ENCODE data around the gene DCAF15. TPM values are rescaled to one million over a fixed set of nuclear protein-coding genes. Genes with fewer than 3 reads are reported as not detected.

Gene DCAF15
- 10 to 100 TPM in 3 of 6 donors, 1 to 10 TPM in 3; 7.8 to 15.2 (median 10.3) TPM for total RNA-seq
- 10 to 100 TPM; 37.8 to 50.7 TPM for polyA plus RNA-seq

- H3K27me3 ChIP-seq, result no peaks in the 10 kb centered on the region
- 0% methylated on average over 44 to 55 of the region's 65 CpGs for WGBS, 2 donors
- peaks cover 6 to 9% (median 8%) of the 10 kb centered on the region in 3 donors for H3K4me1 ChIP-seq
- ATAC-seq, result peak; percentile 97 to 99 (median 98)
- FAIRE-seq, result peak; percentile 82
- H3K27ac ChIP-seq, result peak within 1 kb of the TSS; percentile 17 to 57 (median 34)
- peaks cover 5 to 12% (median 8%) of the 10 kb centered on the region in 3 donors for H3K36me3 ChIP-seq
- peak; percentile 96 to 100 (median 99) for DNase-seq
- H3K4me3 ChIP-seq, result peak within 1 kb of the TSS; percentile 46 to 76 (median 59)
- no peak for TF ChIP-seq CTCF (IDR thresholded peaks at IDR 0.05)
- intact Hi-C loops (cut with DNase I), result no loop called here
- H3K9me3 ChIP-seq, result no peaks in the 10 kb centered on the region
These were observed at the start of gene DCAF15 for GRCh38 chr19:13952154-13952930. Gene DCAF15 (plus strand): TSS chr19:13952509. CDS start chr19:13952513, 4 bp downstream.

- FAIRE-seq (no peak), DNase-seq (no peak), ATAC-seq (no peak)
- H3K27ac ChIP-seq, result no peak overlapping the region
- H3K36me3 ChIP-seq, result no peaks in the 10 kb centered on the region
- peaks cover 5 to 15% (median 13%) of the 10 kb centered on the region in 3 donors for H3K4me1 ChIP-seq
- H3K27me3 ChIP-seq, result no peaks in the 10 kb centered on the region
- 70% methylated on average over 4 of the region's 4 CpGs for WGBS, 2 donors
- H3K9me3 ChIP-seq, result no peaks in the 10 kb centered on the region
- no peak overlapping the region for H3K4me3 ChIP-seq
- intact Hi-C loops (cut with DNase I), result no loop called here
- TF ChIP-seq CTCF (IDR thresholded peaks at IDR 0.05), result peak in 2 of 4 donors; percentile 7
These were observed 49.2 kb upstream of the DCAF15 start for GRCh38 chr19:13902993-13903555.

GRCh38 chr19:13905634-13906520 lies 46.4 kb upstream of the DCAF15 start, which contains the start of the genes BRME1 and CC2D1A:
Gene BRME1 (minus strand): TSS chr19:13906117. CDS start chr19:13904892, 1,225 bp downstream.
Gene CC2D1A (plus strand): TSS chr19:13906201. CDS start chr19:13906442, 241 bp downstream.
- no peak for TF ChIP-seq CTCF (IDR thresholded peaks at IDR 0.05)
- intact Hi-C loops (cut with DNase I), result no loop called here
- Histone ChIP-seq H3K4me3 (peak within 1 kb of the TSS; percentile 62 to 91 (median 82)), H3K36me3 (peaks cover 0 to 7% (median 0%) of the 10 kb centered on the region in 3 donors), H3K27ac (peak within 1 kb of the TSS; percentile 69 to 80 (median 74)), H3K9me3 (no peaks in the 10 kb centered on the region), H3K4me1 (peaks cover 5 to 20% (median 15%) of the 10 kb centered on the region in 3 donors), H3K27me3 (no peaks in the 10 kb centered on the region)
- DNase-seq, result peak; percentile 94 to 99 (median 97)
- 3 to 4% methylated on average over 79 to 86 of the region's 86 CpGs for WGBS, 2 donors
- ATAC-seq, result peak; percentile 97 to 99 (median 98)
- FAIRE-seq, result no peak

- no peaks in the 10 kb centered on the region for H3K27me3 ChIP-seq
- DNase-seq (peak; percentile 66 to 86 (median 72)), FAIRE-seq (no peak), ATAC-seq (peak; percentile 58 to 77 (median 72))
- peak overlapping the region; percentile 69 to 80 (median 74) for H3K27ac ChIP-seq
- peak overlapping the region; percentile 62 to 91 (median 82) for H3K4me3 ChIP-seq
- no peaks in the 10 kb centered on the region for H3K9me3 ChIP-seq
- intact Hi-C loops (cut with DNase I), result no loop called here
- WGBS, 2 donors, result 0 to 2% methylated on average over 9 to 13 of the region's 13 CpGs
- TF ChIP-seq CTCF (IDR thresholded peaks at IDR 0.05), result no peak
- H3K4me1 ChIP-seq, result peaks cover 5 to 20% (median 15%) of the 10 kb centered on the region in 3 donors
- peaks cover 0 to 14% (median 0%) of the 10 kb centered on the region in 3 donors for H3K36me3 ChIP-seq
These were observed 45.8 kb upstream of the DCAF15 start for GRCh38 chr19:13906521-13906904.

All from pancreas (tissue), 10 donors.